ENCODE data around the gene IFFO2. TPM values are rescaled to one million over a fixed set of nuclear protein-coding genes. Genes with fewer than 3 reads are reported as not detected.

Gene IFFO2
- total RNA-seq, 1 experiment from 2014 or later = 15.6 TPM

DNA sequence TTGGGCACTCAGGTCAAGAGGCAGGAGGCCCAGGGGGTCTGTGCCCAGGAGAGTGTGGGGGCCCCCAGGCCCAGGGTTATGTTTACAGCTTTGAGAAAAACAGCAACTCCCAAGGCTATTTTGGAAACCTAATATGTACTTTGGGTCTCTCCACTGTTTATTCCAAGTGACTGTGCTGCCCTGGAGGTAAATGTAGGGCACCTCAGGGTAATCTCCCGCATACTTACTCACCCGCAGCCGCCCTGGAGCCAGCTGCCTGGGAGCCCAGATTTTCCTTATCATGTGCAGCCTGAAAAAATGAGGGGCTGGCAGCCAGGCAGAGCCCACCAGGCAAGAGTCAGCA lies 20.0 kb downstream of the IFFO2 start:
- Histone ChIP-seq H3K9ac (ENCODE audit: low read length) (no peak overlapping the region), H3K4me3 (replicated peaks in 1 of 2; ENCODE audit: low read depth in 1 of 2, low read length in 2 of 2) (no peak overlapping the region), H3K36me3 (ENCODE audit: control insufficient read depth in 1 of 2, insufficient read depth in 2 of 2, low read length in 2 of 2) (no peaks in the 10 kb centered on the region), H3K4me2 (ENCODE audit: low read length) (no peak overlapping the region), H3K4me1 (ENCODE audit: control insufficient read depth in 1 of 2, insufficient read depth in 2 of 2, low read length in 2 of 2) (peaks cover 15 to 63% of the 10 kb centered on the region in 2 experiments; a peak in 3 of 4 replicates), H3K9me3 (ENCODE audit: control insufficient read depth in 1 of 2, insufficient read depth in 1 of 2, low read depth in 1 of 2, low read length in 2 of 2) (no peaks in the 10 kb centered on the region), H3K27ac (ENCODE audit: low read depth, low read length) (no peak overlapping the region), H3K79me2 (ENCODE audit: insufficient read depth, low read length) (peaks cover 88% of the 10 kb centered on the region), H3K9me2 (ENCODE audit: insufficient read depth) (no peaks in the 10 kb centered on the region), H2AFZ (ENCODE audit: low read depth, low read length, poor library complexity, severe bottlenecking) (no peak overlapping the region), H4K20me1 (ENCODE audit: insufficient read depth) (no peaks in the 10 kb centered on the region), H3K27me3 (ENCODE audit: insufficient read depth, low read length) (no peaks in the 10 kb centered on the region)
- DNase-seq (ENCODE audit: low read depth, low spot score) (no peak), ATAC-seq (no peak)
- ChIA-PET POLR2A (no interaction called here), RAD21 (ENCODE audit: low non-redundant PET in 1 of 2, low total read pairs in 2 of 2, uncharacterized antibody in 2 of 2, unreplicated experiment in 2 of 2) (no interaction called here), CTCF (interaction anchor here (0.7 kb wide), 1 partner anchor 23 kb away, joined by 3 read pairs; no protein-coding TSS in a partner anchor)
- intact Hi-C loops (cut with micrococcal nuclease) = no loop called here
- no TSS peak for BruUV-seq (replicated peaks)
- TF ChIP-seq REST (IDR thresholded peaks at IDR 0.05; ENCODE audit: low read depth) (no peak), CBX3 (IDR thresholded peaks at IDR 0.05; ENCODE audit: low read depth) (no peak), ZFX (IDR thresholded peaks at IDR 0.05) (no peak), POLR2A (IDR thresholded peaks at IDR 0.05; ENCODE audit: borderline replicate concordance, extremely low read depth, insufficient read depth, insufficient read length) (no peak), YY1 (IDR thresholded peaks at IDR 0.05; ENCODE audit: extremely low read depth, insufficient replicate concordance, low read depth, low read length) (no peak), ZNF274 (IDR thresholded peaks at IDR 0.05; ENCODE audit: low read depth, low read length) (no peak), MAX (IDR thresholded peaks at IDR 0.05) (no peak), TCF7L2 (IDR thresholded peaks at IDR 0.05; ENCODE audit: borderline replicate concordance, extremely low read depth, insufficient read depth, insufficient read length) (no peak), EZH2phosphoT487 (IDR thresholded peaks at IDR 0.05; ENCODE audit: borderline replicate concordance) (no peak)
- TF ChIP-seq, protein P1, sequence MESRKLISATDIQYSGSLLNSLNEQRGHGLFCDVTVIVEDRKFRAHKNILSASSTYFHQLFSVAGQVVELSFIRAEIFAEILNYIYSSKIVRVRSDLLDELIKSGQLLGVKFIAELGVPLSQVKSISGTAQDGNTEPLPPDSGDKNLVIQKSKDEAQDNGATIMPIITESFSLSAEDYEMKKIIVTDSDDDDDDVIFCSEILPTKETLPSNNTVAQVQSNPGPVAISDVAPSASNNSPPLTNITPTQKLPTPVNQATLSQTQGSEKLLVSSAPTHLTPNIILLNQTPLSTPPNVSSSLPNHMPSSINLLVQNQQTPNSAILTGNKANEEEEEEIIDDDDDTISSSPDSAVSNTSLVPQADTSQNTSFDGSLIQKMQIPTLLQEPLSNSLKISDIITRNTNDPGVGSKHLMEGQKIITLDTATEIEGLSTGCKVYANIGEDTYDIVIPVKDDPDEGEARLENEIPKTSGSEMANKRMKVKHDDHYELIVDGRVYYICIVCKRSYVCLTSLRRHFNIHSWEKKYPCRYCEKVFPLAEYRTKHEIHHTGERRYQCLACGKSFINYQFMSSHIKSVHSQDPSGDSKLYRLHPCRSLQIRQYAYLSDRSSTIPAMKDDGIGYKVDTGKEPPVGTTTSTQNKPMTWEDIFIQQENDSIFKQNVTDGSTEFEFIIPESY (IDR thresholded peaks at IDR 0.05; ENCODE audit: extremely low read depth, insufficient replicate concordance, low read length) = no peak
